Panc1 (cell line): ENCODE results near the gene VN1R5. TPM values are rescaled to one million over a fixed set of nuclear protein-coding genes. Genes with fewer than 3 reads are reported as not detected.

Source experiments
- ATAC-seq: fragments of 200-7000 bp; cut with Tn5 transposase; 2 replicates; pipeline ENCODE4 v1.9.1; 2020; ENCODE audit warnings: mild to moderate bottlenecking, moderate library complexity
- BruUV-seq: library from RNA; stranded (reverse); fragments of 400-500 nt; replicated peaks from 2 replicates; lab custom pipeline; 2021; lab: Mats Ljungman, UMichigan
- CTCF ChIA-PET: fragments of 300-600 bp; sonication (Branson Sonifier 250); formaldehyde crosslinking; loops from one replicate; lab custom pipeline; 2022; ENCODE audit warnings: antibody characterized with exemption; lab: Charles Lee
- POLR2A ChIA-PET: fragments of 300-600 bp; sonication (Branson Sonifier 250); formaldehyde crosslinking; loops from one replicate; lab custom pipeline; 2022; ENCODE audit warnings: antibody characterized with exemption; lab: Charles Lee
- DNase-seq: peaks from one replicate; pipeline ENCODE4 v3.0.0-alpha.2; 2010; ENCODE audit warnings: low read depth, low spot score
- H3K27ac ChIP-seq: 2 replicates; pipeline ENCODE4 v1.5.1; 2011; ENCODE audit warnings: mild to moderate bottlenecking, low read length, inconsistent platforms
- H3K27me3 ChIP-seq: fragments of 200-500 bp; sonication (Bioruptor generic); 2 replicates; pipeline ENCODE4 v1.6.0; 2014; ENCODE audit warnings: low read length, inconsistent platforms; ENCODE audit not compliant: control insufficient read depth, insufficient read depth
- H3K36me3 ChIP-seq: fragments of 200-500 bp; sonication (Bioruptor generic); 2 replicates; pipeline ENCODE4 v1.5.1; 2014; ENCODE audit warnings: inconsistent platforms, mild to moderate bottlenecking, low read length, moderate library complexity; ENCODE audit not compliant: control insufficient read depth, insufficient read depth
- H3K4me1 ChIP-seq: 2 replicates; pipeline ENCODE4 v1.5.1; 2011; ENCODE audit warnings: inconsistent platforms, mild to moderate bottlenecking, low read length, moderate library complexity; ENCODE audit not compliant: control insufficient read depth, insufficient read depth
- H3K4me3 ChIP-seq, 2 experiments: 2 replicates each; pipeline ENCODE4 v1.5.1; 2011 to 2012; ENCODE audit warnings: low read depth in 2 of 2, low read length in 2 of 2, mild to moderate bottlenecking in 2 of 2, inconsistent platforms in 1 of 2, moderate library complexity in 1 of 2
- H3K9me3 ChIP-seq: fragments of 200-500 bp; sonication (Bioruptor generic); 2 replicates; pipeline ENCODE4 v1.5.1; 2014; ENCODE audit warnings: low read depth, mild to moderate bottlenecking, inconsistent platforms, low read length, moderate library complexity; ENCODE audit not compliant: control insufficient read depth, insufficient read depth
- CTCF ChIP-seq: fragments of 450-650 bp; IDR thresholded peaks from 2 replicates; pipeline ENCODE4 v1.5.1; 2017; ENCODE audit warnings: mild to moderate bottlenecking
- POLR2AphosphoS5 ChIP-seq: IDR thresholded peaks from 2 replicates; pipeline ENCODE4 v1.6.1; 2012; ENCODE audit warnings: mild to moderate bottlenecking, low read depth, low read length, moderate library complexity
- REST ChIP-seq, 2 experiments: IDR thresholded peaks; 2 replicates each; pipeline ENCODE4 v1.6.1; 2011 to 2012; ENCODE audit warnings: low read depth in 2 of 2, control low read depth in 1 of 2, low read length in 1 of 2, mild to moderate bottlenecking in 1 of 2, moderate library complexity in 1 of 2; ENCODE audit not compliant: insufficient read depth in 1 of 2
- SIN3A ChIP-seq: IDR thresholded peaks from 2 replicates; pipeline ENCODE4 v1.6.1; 2012; ENCODE audit warnings: low read depth, mild to moderate bottlenecking, low read length, moderate library complexity, borderline replicate concordance; ENCODE audit not compliant: insufficient read depth
- TCF7L2 ChIP-seq: IDR thresholded peaks from 2 replicates; pipeline ENCODE4 v1.6.1; 2011; ENCODE audit warnings: mild to moderate bottlenecking, low read depth, low read length, inconsistent platforms
- in situ Hi-C: cut with HindIII; loops from 2 replicates; pipeline ENCODE4 v1.10.0; 2016; ENCODE audit warnings: low sequenced_read_pairs, low pct_unique_long_range_greater_than_20kb
- intact Hi-C: fragments of 100-400 bp; cut with micrococcal nuclease; formaldehyde crosslinking; loops from one replicate; pipeline ENCODE4 v1.10.0; 2022; ENCODE audit not compliant: unreplicated experiment
- total RNA-seq: library from RNA; stranded (reverse); gene quantifications from one replicate; pipeline ENCODE4 v1.2.1, GENCODE V29; 2021; ENCODE audit not compliant: unreplicated experiment

VN1R5 gene
- total RNA-seq, 1 experiment from 2014 or later, result not detected

GRCh38 chr1:247224822-247225221, 31.1 kb upstream of the VN1R5 start:
- Histone ChIP-seq H3K9me3 (peaks cover 3% of the 10 kb centered on the region; the same call in 1 of the 2 replicates), H3K36me3 (no peaks in the 10 kb centered on the region), H3K4me1 (no peaks in the 10 kb centered on the region), H3K27me3 (no peaks in the 10 kb centered on the region), H3K4me3 (no peak overlapping the region), H3K27ac (no peak overlapping the region)
- intact Hi-C loops, result no loop called here
- in situ Hi-C loops, result no loop called here
- ATAC-seq (no peak), DNase-seq (no peak)
- ChIA-PET POLR2A (no interaction called here), CTCF (no interaction called here)
- TF ChIP-seq TCF7L2 (no peak), REST (IDR thresholded peaks at IDR 0.05; ENCODE audit: insufficient read depth in 1 of 2, low read depth in 2 of 2, low read length in 1 of 2) (no peak), POLR2AphosphoS5 (no peak), CTCF (no peak), SIN3A (no peak)
- BruUV-seq, result no TSS peak

GRCh38 chr1:247228133-247228532, 27.7 kb upstream of the VN1R5 start:
- Histone ChIP-seq H3K4me3 (no peak overlapping the region), H3K4me1 (no peaks in the 10 kb centered on the region), H3K9me3 (peaks cover 3% of the 10 kb centered on the region; the same call in 1 of the 2 replicates), H3K27me3 (no peaks in the 10 kb centered on the region), H3K36me3 (no peaks in the 10 kb centered on the region), H3K27ac (no peak overlapping the region)
- intact Hi-C loops (no loop called here), in situ Hi-C loops (no loop called here)
- BruUV-seq, result no TSS peak
- POLR2A ChIA-PET, result no interaction called here
- ATAC-seq (no peak), DNase-seq (no peak)
- CTCF ChIA-PET, result no interaction called here
- no peak for TF ChIP-seq TCF7L2
- no peak for TF ChIP-seq REST (IDR thresholded peaks at IDR 0.05; ENCODE audit: insufficient read depth in 1 of 2, low read depth in 2 of 2, low read length in 1 of 2)
- TF ChIP-seq SIN3A, result no peak
- no peak for TF ChIP-seq POLR2AphosphoS5
- TF ChIP-seq CTCF, result 0 out of 2 replicates have a peak, but pooled peaks have one; percentile 11
